Astrocyte of the spinal cord (primary cell): ENCODE results near the gene C13orf42.

Experiments
- DNase-seq: peaks from one replicate; pipeline ENCODE4 v3.0.0; 2011; ENCODE audit warnings: low read depth, low spot score
- H3K4me3 ChIP-seq: 2 replicates; pipeline ENCODE4 v1.5.1; 2011; ENCODE audit warnings: low read depth, mild to moderate bottlenecking, low read length, moderate library complexity
- in situ Hi-C: cut with HindIII; loops from 2 replicates; pipeline ENCODE4 v1.10.0; 2017; ENCODE audit warnings: low sequenced_read_pairs
- TF ChIP-seq, protein P1 (sequence below): IDR thresholded peaks from 2 replicates; pipeline ENCODE4 v1.5.1; 2012; ENCODE audit warnings: low read depth, mild to moderate bottlenecking, low read length, inconsistent platforms

C13orf42 gene

DNA sequence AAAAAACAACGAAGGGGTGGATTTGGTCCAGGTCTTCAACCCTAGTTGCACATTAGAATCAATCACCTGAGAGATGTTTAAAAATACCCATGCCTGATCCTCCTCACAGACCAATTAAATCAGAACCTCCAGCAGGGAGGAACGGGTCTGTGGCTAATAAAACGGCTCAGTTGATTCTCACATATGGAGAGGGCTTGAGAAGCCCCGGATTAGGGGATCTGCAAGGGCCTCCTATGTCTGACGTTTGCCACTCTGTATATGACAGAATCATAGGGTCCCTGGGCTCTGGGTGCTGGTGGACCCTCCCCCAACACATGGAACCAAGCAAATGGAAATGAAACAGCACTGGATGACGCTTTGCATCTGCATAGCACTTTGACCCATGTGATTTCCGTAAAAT is 36.7 kb upstream of the C13orf42 start:
- in situ Hi-C loops, result no loop called here
- TF ChIP-seq, protein P1, sequence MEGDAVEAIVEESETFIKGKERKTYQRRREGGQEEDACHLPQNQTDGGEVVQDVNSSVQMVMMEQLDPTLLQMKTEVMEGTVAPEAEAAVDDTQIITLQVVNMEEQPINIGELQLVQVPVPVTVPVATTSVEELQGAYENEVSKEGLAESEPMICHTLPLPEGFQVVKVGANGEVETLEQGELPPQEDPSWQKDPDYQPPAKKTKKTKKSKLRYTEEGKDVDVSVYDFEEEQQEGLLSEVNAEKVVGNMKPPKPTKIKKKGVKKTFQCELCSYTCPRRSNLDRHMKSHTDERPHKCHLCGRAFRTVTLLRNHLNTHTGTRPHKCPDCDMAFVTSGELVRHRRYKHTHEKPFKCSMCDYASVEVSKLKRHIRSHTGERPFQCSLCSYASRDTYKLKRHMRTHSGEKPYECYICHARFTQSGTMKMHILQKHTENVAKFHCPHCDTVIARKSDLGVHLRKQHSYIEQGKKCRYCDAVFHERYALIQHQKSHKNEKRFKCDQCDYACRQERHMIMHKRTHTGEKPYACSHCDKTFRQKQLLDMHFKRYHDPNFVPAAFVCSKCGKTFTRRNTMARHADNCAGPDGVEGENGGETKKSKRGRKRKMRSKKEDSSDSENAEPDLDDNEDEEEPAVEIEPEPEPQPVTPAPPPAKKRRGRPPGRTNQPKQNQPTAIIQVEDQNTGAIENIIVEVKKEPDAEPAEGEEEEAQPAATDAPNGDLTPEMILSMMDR, result no peak
- no peak overlapping the region for H3K4me3 ChIP-seq
- no peak for DNase-seq

GRCh38 chr13:51146667-51147066 is 35.6 kb upstream of the C13orf42 start:
- in situ Hi-C loops, result no loop called here

DNA sequence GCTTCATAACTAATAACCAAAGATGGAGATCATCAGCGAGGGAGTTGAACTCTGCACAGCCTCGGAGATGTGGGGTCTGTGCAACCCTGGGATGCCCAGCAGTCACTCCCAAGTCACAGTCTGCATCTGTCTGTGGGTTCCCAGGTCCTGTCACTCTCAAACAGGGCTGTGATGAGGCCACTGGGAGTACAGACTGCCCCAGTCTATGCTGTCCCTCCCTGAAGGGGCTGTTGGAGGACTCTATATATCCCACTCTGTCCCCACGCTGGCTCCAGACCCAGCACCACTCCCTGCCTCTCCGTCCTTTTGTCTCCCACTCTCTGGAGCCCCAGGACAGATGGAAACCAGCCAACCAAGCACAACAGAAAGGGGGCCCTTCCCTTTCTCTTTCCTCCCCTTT is 26.2 kb upstream of the C13orf42 start:
- TF ChIP-seq, protein P1, result no peak

More at GRCh38 chr13:51146667-51147066, 35.6 kb upstream of the C13orf42 start:
- TF ChIP-seq, protein P1, result no peak
- DNase-seq, result no peak
- H3K4me3 ChIP-seq, result no peak overlapping the region

DNA sequence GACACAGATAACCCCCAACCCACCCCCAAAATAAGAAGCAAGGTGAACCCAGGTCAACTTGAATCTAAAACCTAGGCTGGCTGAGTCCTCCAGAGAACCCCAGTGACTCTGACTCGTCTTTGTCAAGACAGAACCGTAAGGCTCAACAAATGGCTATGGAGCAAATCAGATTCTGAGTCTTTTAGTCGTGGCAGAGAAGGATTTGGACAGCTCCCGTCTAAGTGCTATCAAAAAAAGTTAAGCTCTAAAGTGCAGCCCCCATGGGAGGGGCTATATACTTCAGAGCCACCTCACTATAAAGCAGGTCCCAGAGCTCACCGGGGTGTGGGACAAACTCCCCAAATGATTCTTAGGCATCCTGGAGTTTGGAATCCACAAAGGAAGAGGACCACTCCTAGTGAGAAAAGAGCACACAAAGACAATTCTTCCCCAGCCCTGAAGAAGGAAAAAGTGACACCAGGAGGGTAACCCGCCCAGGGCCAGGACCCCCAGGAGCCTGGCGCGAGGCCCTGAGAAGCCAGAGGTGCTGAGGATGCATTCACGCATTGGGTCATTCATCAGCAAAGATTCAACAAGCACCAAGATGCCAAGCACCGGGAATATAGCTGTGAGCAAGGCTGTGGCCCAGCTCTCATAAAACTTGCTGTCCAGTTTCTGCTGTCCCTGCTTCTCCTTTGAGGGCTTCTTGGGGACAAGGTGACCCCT is 25.4 kb upstream of the C13orf42 start:
- TF ChIP-seq, protein P1, result no peak
- DNase-seq, result no peak
- no peak overlapping the region for H3K4me3 ChIP-seq
- in situ Hi-C loops, result no loop called here

More for the DNA sequence above, 26.2 kb upstream of the C13orf42 start:
- in situ Hi-C loops, result no loop called here
- DNase-seq, result no peak
- H3K4me3 ChIP-seq, result no peak overlapping the region

GRCh38 chr13:51134763-51135365 is 23.8 kb upstream of the C13orf42 start:
- in situ Hi-C loops, result no loop called here
- H3K4me3 ChIP-seq, result no peak overlapping the region
- TF ChIP-seq, protein P1, result no peak
- no peak for DNase-seq

- in situ Hi-C loops, result no loop called here
- DNase-seq, result no peak
- TF ChIP-seq, protein P1, result no peak
- H3K4me3 ChIP-seq, result no peak overlapping the region
Measured at GRCh38 chr13:51130348-51130747, 19.3 kb upstream of the C13orf42 start.
